ENCODE results near the gene BNC2. TPM values are rescaled to one million over a fixed set of nuclear protein-coding genes. Genes with fewer than 3 reads are reported as not detected.

Gene BNC2
- total RNA-seq, 1 donor from 2014 or later = 16.8 TPM

DNA sequence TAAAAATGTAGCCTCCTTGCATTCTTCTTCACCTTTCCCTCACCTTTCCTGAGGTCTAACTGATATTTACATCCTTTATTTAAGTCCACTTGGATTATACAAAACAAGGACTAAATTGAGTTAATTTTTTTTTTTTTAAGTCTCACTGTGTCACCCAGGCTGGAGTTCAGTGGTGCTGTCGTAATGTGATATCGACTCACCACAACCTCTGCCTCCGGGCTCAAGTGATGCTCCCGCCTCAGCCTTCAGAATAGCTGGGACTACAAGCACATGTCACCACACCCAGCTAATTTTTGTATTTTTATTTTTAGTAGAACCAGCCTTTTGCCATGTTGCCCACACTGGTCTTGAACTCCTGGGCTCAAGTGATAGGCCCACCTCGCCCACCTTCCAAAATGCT is 195.3 kb downstream of the BNC2 start:
- DNase-seq (ENCODE audit: low read depth, low spot score) = no peak

DNA sequence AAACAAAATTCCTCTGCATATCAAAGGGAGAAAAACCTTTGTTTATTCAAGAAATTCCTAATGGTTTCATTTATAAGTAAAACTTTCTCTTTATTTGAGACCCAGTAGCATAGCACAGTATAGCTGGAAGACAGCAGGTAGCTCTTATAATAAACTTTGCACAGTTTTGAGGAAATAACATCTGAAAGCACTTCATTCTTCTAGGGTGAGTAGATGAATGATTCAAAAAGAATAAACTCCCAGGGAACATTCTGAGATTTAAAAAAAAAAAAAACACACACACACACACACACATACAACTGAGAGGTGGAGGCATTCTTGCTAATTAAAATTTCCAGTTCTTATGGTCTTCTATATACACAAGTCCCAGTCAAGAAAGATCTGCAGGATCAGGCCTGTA is 197.3 kb downstream of the BNC2 start:
- no peak for DNase-seq (ENCODE audit: low read depth, low spot score)

DNA sequence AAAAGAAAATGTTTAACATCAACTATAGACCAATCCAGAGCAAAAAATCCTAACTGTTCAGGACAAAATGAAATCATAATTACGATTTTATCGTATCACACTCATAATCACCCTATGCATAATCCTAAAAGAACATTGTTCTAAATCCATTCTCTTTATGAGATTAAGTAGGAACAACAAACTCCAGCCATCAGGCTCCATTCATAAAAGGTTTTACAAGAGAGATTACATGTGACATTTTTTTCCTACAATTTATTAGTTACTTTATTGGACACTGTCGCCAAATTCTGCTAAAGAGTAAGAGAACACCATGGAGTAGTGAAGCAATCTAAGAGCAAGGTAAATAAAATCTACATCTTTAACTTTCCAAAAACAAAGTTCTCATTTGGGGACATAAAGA is 198.0 kb downstream of the BNC2 start:
- DNase-seq (ENCODE audit: low read depth, low spot score) = no peak

DNA sequence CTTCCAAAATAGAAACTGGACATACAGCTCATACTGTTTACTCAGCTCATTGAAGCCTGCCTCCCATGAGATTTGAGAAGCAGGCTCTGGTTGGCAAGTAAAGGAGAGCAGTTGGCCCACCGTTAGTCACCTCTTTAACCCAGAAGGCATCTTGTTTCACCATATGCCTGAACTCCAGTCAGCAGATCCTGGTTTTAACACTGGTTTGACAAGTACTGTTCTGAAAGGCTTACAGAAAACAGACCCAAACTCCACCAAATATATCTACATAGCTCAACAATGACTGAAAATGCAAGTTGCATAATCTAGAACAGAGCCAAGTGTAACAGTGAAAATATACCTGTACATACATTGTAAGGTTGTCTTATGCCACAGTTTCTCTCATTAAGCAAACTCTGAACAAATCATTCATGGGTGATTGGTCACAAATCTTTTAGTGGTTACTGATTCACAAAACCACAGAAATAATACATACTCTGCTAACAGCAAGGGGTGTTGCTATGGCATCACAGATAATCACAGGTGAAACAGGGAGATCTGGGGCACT is 198.8 kb downstream of the BNC2 start:
- no peak for DNase-seq (ENCODE audit: low read depth, low spot score)

DNA sequence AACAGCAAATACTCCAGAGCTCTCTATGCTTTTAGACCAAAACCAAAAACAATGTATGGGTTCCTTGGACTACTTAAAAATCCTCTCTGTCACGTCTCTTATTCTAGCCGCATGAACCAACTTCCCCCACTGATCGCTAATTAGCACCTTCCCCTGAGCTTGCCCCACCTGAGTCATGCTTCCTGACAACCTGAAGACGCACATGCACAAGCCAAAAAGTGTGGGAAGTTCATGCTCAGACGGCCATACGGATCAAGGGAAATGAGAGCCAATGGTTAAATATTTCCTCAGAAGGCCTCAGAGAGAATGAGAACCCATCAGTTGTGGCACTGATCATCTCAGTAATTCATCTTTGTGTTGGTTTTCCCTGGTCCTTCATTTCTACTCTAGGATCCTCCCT is 199.7 kb downstream of the BNC2 start:
- DNase-seq (ENCODE audit: low read depth, low spot score) = no peak

DNA sequence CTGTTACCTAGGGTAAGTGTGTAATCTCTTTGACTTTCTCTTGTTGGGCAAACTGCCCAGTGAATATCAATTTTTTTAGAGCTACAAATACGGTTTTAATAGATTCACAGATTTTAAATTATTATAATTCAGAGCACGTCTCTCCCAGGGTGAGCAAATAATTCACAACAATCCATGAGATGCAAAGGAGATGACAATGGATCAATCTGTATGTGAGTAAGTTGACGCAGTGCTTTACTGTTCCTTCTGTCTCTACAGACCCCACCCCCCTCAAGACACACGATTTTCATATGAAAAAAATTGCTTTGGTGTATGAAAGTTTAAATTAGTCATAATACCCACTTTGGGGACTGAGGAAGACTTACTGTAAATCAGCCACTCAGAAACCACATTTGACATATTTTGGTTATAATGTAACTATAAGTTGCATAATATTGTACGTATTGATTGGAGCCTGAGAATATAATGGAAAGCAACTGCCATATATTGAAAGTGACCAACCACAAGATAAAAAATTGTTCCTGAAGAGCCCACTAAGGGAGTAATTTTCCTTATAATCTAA is 201.7 kb downstream of the BNC2 start:
- no peak for DNase-seq (ENCODE audit: low read depth, low spot score)

DNA sequence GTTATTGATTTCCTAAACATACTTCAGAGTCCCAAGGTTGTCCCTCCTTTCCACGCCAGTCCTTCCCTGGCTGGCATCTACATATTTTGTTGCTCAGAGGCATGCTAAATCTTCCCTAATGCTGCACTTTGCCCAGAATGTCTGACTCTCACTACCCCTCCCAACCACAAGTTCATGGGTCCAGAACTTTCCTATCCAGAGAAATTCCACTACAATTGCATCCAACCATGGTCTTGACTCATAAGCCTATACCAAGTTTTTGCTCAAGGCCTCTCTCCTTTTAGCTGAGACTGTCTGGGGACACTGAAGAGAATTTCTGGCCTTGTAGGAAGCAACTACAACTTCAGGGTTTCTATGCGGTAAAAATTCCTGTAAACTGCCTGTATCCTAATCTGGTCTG is 206.3 kb downstream of the BNC2 start:
- no peak for DNase-seq (ENCODE audit: low read depth, low spot score)

DNA sequence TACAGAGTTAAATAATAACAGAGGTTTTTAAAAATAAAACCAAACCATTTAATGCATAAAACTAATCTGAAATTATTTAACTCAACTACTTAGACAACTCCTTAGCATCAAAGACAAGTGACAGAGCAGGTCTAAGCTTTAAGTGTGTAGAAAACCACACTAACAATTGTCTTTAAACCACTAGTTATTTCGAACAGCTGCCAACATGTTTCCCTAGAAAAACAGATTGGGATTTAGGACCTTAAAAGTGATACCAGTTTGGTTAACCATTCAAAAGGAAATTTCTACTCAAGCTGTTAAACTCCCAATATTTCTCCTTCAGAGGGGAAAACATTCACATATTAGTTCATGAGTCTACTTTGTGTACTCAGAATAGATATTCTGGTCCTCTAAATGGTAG is 208.7 kb downstream of the BNC2 start:
- no peak for DNase-seq (ENCODE audit: low read depth, low spot score)

DNA sequence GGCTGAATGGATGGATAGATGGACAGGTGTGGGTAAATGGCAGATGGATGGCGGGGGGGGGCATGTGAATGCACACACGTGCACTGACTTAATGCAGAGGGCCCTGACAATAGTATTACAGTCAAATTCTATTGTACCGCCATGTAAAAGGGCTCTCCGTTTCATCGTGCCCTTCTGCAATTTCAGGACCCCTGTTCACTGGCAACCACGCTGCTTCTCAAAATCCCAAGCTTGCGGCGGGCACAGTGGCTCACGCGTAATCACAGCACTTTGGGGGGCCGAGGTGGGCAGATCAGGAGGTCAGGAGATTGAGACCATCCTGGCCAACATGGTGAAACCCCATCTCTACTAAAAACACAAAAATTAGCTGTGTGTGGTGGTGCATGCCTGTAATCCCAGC is 211.4 kb downstream of the BNC2 start:
- DNase-seq (ENCODE audit: low read depth, low spot score) = no peak

DNA sequence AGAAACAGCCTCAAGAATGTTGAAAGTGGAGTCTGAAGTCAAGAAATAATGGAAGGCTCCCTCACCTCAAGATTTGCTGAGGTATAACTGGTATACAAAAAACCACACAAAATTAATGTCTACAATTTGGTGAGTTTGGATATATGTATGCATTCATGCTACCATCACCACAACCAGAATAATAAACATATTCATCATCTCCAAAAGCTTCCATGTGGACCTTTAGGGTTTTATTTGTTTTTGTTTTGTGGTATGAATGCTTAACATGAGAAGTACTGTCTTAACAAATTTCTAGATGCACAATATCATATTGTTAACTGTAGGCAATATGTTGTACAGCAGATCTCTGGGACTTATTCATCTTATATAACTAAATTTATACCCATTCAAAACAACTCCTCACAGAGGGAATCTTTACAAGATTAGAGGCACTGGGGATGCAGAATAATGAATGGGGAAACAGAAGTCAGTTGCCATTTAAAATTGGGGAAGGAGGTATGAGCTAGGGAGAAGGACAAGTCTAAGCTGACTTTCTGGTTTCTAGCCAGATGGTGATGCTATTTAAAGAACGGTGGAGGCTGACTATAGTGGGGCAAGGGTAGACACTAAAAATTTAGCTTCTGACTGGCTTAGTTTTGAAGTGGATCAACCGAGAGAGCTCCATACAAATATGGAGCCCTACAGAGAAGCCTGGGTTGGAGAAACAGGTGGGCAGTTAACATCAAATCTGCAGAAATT is 213.9 kb downstream of the BNC2 start:
- DNase-seq (ENCODE audit: low read depth, low spot score) = no peak

DNA sequence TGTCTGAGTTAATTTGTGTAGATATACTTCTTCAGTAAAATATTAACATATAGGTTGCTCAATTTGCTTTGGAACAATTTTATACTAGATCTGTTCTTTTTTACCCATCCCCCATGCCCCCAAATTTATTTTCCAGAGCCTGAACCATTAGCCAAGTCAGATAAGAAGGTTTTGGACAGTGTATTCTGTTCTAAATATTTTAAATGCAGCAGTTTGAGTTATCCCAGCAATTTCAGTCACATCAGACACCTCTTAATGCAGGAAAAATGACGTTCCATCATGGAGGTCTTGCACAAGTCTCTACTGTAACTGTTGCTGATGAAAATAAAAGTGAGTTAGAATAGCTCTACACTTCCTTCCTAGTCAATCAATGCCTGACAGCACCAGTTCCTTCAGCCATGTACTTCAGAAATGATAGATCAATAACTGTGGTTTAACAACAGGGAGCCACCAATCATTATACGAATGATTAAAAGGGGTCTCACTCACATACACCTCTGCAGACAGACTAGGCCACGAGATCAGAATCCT is 215.8 kb downstream of the BNC2 start:
- no peak for DNase-seq (ENCODE audit: low read depth, low spot score)

DNA sequence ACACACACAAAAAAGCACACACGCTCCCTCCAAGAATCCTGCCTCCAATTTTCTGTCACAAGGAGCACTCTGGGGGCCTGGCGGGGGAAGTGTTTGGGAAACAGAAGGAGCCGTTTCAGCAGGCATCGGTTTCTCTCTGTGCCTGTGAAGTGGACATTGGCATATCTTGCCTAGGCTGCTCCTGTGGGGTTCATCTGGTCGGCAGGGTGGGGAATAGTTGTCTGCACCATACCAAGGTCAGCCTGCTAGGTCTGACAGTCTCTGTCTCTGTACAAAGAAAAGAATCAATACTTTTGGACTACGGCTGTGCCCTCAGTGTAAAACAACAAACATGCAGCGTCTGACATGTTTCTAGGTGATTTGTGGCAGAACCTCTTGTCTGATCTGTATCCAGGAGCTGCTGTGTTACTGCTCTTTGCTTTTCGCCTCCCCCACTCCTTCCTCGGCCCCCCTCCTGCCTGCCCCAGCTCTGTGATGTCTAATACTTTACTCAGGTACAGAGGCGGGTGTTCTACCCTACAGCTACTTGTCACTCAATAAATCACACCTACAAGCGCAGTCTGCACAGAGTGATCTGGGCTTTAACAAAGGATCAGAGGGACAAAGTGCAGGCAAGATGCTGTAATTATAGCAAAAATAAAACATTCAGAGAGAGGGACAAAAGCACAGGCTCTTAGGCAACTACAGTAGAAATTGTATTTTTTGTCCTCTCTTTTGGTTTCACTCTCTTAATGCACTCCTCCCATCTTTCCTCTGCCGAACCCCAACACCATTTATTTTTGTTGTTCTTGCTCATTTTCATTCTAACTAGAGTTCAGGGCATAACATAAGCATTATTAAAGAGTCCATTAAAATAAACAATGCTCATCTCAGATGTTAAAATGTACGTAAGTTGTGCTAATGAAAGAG is 216.7 kb downstream of the BNC2 start:
- DNase-seq (ENCODE audit: low read depth, low spot score) = no peak

DNA sequence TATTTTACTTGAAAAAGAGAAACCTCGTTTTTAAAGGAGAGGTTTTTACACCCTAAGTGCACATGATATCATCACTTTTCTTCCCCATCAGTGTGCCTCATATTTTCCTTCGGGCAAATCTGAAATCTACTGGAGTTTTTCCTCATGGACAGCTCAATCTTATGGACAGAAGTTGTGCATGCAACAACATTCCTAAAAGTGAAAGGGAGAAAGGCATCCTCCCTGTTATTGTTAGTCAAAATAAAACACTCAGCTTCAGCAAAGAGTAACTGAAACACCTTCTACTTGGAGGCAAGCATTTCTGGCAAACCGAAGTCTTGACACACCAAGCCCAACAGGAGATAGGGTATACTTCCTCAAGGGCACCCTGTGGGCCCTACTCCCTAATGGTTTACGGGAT is 217.9 kb downstream of the BNC2 start:
- no peak for DNase-seq (ENCODE audit: low read depth, low spot score)

DNA sequence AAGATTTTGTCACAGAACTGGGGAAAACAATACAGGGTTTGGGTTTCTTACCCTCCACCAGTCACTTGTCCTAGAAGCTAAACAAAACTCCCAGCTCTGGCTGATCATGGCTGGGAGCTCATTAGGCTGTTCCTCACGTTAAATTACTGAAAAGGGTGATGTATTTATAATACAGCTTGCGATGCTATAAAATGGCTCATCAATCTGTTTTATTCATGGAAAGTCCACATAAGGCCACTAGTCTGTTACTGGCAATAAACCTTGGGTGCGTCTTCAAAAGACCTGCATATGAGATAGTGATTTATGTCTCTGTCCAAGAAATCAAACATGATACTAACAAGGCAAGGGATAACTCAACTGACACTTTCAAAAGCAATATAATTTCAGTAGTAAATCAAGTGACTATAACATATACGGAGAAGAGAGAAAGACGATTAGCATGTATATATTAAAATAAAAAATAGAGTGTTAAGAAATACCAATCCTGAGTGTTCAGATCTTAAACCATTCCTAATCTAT is 219.0 kb downstream of the BNC2 start:
- no peak for DNase-seq (ENCODE audit: low read depth, low spot score)

DNA sequence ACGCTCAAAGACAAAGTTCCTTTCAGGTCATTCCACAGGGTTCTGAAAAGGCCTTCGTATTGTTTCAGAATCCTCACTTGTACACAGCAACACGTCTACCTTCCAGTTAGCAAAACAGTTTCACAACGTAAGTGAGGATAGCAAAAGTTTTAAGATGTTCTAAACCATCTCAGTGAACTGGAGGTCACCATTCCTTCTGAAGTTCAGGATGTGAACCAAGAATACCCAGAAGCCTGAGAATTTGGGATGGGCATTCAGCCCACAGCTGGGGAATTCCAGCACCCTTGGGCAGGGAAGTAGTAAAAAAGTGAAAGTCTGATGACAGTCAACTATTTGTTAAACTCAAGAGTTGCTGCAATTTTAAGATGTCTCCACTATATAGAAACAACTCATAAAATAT is 224.5 kb downstream of the BNC2 start:
- no peak for DNase-seq (ENCODE audit: low read depth, low spot score)

DNA sequence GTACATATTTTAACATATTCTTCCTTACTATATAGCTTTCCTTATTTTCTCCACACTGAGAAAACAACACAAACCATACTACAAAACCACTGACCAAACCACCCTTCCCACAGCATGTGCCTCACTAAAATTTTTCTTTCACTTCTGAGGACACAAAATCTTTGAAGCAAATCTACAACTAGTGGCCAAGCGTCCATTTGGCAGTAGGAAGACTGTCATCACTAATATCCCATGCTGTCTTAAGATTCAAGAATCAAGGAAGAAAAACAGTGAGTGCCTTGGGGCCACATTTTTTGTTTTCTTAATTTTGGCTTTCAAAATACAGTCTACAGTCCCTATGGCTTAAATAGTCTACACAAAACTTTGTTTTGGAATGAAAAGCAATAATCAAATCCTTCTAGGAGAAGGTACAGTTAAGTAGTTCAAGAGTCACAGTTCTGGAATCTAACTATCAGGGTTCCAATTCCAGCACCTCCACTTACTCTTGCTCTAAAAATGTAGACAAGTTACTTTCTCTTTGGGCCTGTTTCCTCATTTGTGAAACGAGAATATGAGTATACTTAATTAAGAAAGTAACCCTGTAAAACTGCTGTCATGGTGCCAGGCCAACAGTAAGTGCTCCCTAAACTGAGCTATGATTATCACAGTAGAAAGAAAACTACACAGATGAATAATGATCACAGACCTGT is 227.9 kb downstream of the BNC2 start:
- DNase-seq (ENCODE audit: low read depth, low spot score) = no peak

DNA sequence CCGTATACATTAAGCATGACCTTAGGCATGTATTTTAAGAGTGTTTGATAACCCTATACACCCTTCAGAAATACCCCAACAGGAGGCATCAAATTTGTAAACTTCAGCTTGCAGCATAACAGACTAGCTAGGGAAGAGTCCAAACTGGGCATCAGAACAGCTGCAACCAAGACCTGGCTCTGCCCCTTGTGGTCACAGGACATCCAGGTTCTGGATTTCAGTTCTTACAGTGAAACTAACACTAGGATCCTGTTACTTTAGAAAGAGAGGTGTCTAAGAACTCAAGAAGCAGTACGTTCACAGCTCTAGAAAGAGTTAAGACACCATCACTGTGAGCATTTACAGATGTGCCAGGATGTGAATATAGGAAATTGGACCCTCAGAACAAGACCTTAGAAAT is 229.8 kb downstream of the BNC2 start:
- DNase-seq (ENCODE audit: low read depth, low spot score) = no peak

DNA sequence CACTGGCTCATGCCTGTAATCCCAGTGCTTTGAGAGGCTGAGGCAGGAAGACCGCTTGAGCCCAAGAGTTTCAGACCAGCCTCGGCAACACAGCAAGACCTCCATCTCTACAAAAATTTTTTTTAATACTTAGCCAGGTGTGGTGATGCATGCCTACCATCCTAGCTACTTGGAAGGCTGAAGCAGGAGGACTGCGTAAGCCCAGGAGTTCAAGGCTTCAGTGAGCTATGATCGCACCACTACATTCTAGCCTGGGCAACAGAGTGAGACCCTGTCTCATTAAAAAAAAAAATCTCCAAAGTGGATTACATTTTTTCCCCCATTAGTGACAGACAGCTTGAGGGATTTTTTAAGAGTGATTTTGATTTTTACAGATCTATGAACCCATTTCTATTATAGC is 230.8 kb downstream of the BNC2 start:
- DNase-seq (ENCODE audit: low read depth, low spot score) = no peak

DNA sequence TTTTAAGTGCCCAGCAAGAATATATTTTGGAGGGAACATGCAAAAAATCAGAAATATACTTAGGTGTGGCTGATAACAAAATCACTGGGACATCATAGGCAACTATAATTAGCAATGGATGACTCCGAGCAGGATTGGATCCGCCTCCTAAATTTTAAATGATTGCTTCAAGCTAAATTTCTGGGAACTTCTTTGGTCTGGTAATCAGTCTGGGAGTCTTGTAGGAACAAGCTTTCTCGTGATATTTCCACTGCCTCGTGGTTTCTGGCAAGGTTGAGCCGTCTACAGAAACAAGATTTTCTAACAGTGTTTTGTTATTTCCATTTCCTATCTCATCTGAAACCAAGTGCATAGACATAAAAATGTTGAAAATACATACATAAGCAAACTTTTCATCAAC is 232.6 kb downstream of the BNC2 start:
- no peak for DNase-seq (ENCODE audit: low read depth, low spot score)

DNA sequence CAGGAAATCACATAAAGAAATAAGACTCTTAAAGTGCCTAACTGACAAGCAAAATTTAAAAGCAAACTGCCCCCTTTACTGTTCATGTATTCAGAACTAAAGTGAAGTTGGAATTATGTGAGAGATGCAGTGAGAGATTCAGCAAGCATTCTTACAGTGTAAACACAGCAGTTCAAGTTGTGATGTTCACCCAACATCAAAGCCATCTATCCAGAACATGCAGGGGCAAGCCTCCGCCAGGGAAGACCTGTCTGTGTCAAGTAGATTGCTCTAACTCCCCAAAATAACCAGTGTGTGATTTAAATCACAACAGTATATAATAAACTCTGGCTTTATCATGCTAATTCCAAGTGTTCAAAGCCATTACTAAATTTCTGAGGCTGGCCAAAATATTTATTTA is 233.3 kb downstream of the BNC2 start:
- no peak for DNase-seq (ENCODE audit: low read depth, low spot score)

DNA sequence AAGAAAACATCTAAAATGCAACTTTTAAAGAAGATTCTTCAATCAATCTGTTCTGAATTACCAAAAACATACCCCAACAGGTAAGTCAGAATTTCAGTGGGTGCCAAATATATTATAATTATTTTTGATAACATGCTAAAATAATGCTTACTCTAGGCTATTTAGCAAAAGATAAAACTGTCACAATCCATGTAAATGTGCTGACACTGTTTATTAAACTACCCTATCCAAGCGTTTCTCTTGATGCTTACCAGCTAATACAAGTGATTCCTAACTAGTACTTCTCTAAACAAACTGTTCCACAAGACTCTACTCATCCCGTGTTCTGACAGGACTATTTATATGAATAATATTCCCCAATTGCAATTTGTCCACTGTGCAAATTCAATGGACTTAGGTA is 236.7 kb downstream of the BNC2 start:
- DNase-seq (ENCODE audit: low read depth, low spot score) = no peak
